NCI-H460 (cell line): ENCODE measurements around the gene TRAF1. TPM values are rescaled to one million over a fixed set of nuclear protein-coding genes. Genes with fewer than 3 reads are reported as not detected.

Experiments used
- DNase-seq: peaks from one replicate; pipeline ENCODE4 v3.0.0-alpha.2; 2016; ENCODE audit warnings: low read depth; ENCODE audit errors: extremely low read depth
- total RNA-seq: library from RNA; depleted of rRNA; stranded (reverse); fragments of >200 nt; shearing (Covaris generic); gene quantifications from 2 replicates; pipeline ENCODE4 v1.2.3, GENCODE V29; 2014; rRNA removed

TRAF1 gene
- total RNA-seq, 1 experiment from 2014 or later, result 1.5 TPM

- no peak for DNase-seq
These were observed 70.5 kb downstream of the TRAF1 start for GRCh38 chr9:120855827-120856670.

GRCh38 chr9:120854596-120855327 lies 71.8 kb downstream of the TRAF1 start:
- no peak for DNase-seq

- no peak for DNase-seq
These were observed 73.4 kb downstream of the TRAF1 start for GRCh38 chr9:120853198-120853597.

Other genes with a start within 250 kb of the TRAF1 start
- 11.9 and 12.3 TPM in 2 replicates for gene MEGF9, start 212.3 kb downstream of the TRAF1 start, total RNA-seq
- gene FBXW2, start 133.4 kb downstream of the TRAF1 start, total RNA-seq, result 34.4 and 40.2 TPM in 2 replicates
- 30.9 and 36.9 TPM in 2 replicates for gene PSMD5, start 83.9 kb downstream of the TRAF1 start, total RNA-seq
- gene PHF19, start 49.6 kb downstream of the TRAF1 start, total RNA-seq, result 66.4 and 70.0 TPM in 2 replicates
- gene C5, start 123.5 kb upstream of the TRAF1 start, total RNA-seq, result 0.55 and 0.94 TPM in 2 replicates
- 14.1 and 18.7 TPM in 2 replicates for gene CNTRL, start 148.2 kb upstream of the TRAF1 start, total RNA-seq